SK-N-SH treated with all-trans-retinoic acid at 6 μM for 48 hours (cell line): ENCODE data around the gene SUSD3.

Source experiments
- ATAC-seq: fragments of 200-7000 bp; cut with Tn5 transposase; 3 replicates; pipeline ENCODE4 v1.9.1; 2020; ENCODE audit warnings: mild to moderate bottlenecking, moderate library complexity
- ARNTL ChIP-seq: fragments of 450-650 bp; formaldehyde crosslinking; IDR thresholded peaks from 2 replicates; pipeline ENCODE4 v1.5.0; 2020; ENCODE audit warnings: low read depth, mild to moderate bottlenecking, moderate library complexity, borderline replicate concordance
- BACH2 ChIP-seq: fragments of 250-450 bp; sonication (Bioruptor Pico); IDR thresholded peaks from 2 replicates; pipeline ENCODE4 v1.9.0; 2021; ENCODE audit warnings: mild to moderate bottlenecking, borderline replicate concordance
- CREB5 ChIP-seq: fragments of 250-450 bp; sonication (Bioruptor Pico); IDR thresholded peaks from 2 replicates; pipeline ENCODE4 v1.5.1; 2020; ENCODE audit warnings: low read depth, mild to moderate bottlenecking, moderate library complexity
- CSDC2 ChIP-seq: fragments of 250-450 bp; sonication (Bioruptor Pico); IDR thresholded peaks from 2 replicates; pipeline ENCODE4 v1.5.0; 2020; ENCODE audit warnings: mild to moderate bottlenecking, moderate library complexity
- CSRNP3 ChIP-seq: fragments of 250-450 bp; sonication (Bioruptor Pico); IDR thresholded peaks from 2 replicates; pipeline ENCODE4 v1.5.1; 2021; ENCODE audit warnings: mild to moderate bottlenecking, moderate library complexity
- ESRRG ChIP-seq: fragments of 250-450 bp; sonication (Bioruptor Pico); IDR thresholded peaks from 2 replicates; pipeline ENCODE4 v1.6.1; 2021; ENCODE audit warnings: mild to moderate bottlenecking
- GLIS3 ChIP-seq: fragments of 250-450 bp; sonication (Bioruptor Pico); IDR thresholded peaks from 2 replicates; pipeline ENCODE4 v1.5.0; 2020; ENCODE audit warnings: mild to moderate bottlenecking, moderate library complexity
- ISL1 ChIP-seq: fragments of 250-450 bp; sonication (Bioruptor Pico); IDR thresholded peaks from 2 replicates; pipeline ENCODE4 v2.1.2; 2022; ENCODE audit warnings: mild to moderate bottlenecking, moderate library complexity
- OSR1 ChIP-seq: fragments of 250-450 bp; sonication (Bioruptor Pico); IDR thresholded peaks from 2 replicates; pipeline ENCODE4 v1.8.0; 2022; ENCODE audit warnings: moderate library complexity, mild to moderate bottlenecking, inconsistent platforms
- PATZ1 ChIP-seq: fragments of 250-450 bp; sonication (Bioruptor Pico); IDR thresholded peaks from 2 replicates; pipeline ENCODE4 v1.8.0; 2020; ENCODE audit warnings: mild to moderate bottlenecking, moderate library complexity, borderline replicate concordance
- PPARA ChIP-seq: fragments of 250-450 bp; sonication (Bioruptor Pico); IDR thresholded peaks from 2 replicates; pipeline ENCODE4 v1.5.0; 2020; ENCODE audit warnings: mild to moderate bottlenecking, borderline replicate concordance
- RARB ChIP-seq: fragments of 250-450 bp; sonication (Bioruptor Pico); IDR thresholded peaks from 2 replicates; pipeline ENCODE4 v1.8.0; 2021; ENCODE audit warnings: mild to moderate bottlenecking, moderate library complexity
- SNAI2 ChIP-seq: fragments of 250-450 bp; sonication (Bioruptor Pico); IDR thresholded peaks from 2 replicates; pipeline ENCODE4 v1.5.0; 2020; ENCODE audit warnings: mild to moderate bottlenecking, moderate library complexity
- TCF4 ChIP-seq: fragments of 250-450 bp; sonication (Bioruptor Pico); IDR thresholded peaks from 2 replicates; pipeline ENCODE4 v1.8.0; 2021; ENCODE audit warnings: mild to moderate bottlenecking, moderate library complexity, borderline replicate concordance
- TOX ChIP-seq: fragments of 250-450 bp; sonication (Bioruptor Pico); IDR thresholded peaks from 2 replicates; pipeline ENCODE4 v1.8.0; 2021; ENCODE audit warnings: mild to moderate bottlenecking, moderate library complexity, borderline replicate concordance
- TSHZ2 ChIP-seq: fragments of 250-450 bp; sonication (Bioruptor Pico); IDR thresholded peaks from 2 replicates; pipeline ENCODE4 v1.5.0; 2020; ENCODE audit warnings: mild to moderate bottlenecking, moderate library complexity
- ZC3H10 ChIP-seq: fragments of 250-450 bp; sonication (Bioruptor Pico); IDR thresholded peaks from 2 replicates; pipeline ENCODE4 v1.5.1; 2021; ENCODE audit warnings: mild to moderate bottlenecking, moderate library complexity
- ZFP3 ChIP-seq: fragments of 250-450 bp; sonication (Bioruptor Pico); IDR thresholded peaks from 2 replicates; pipeline ENCODE4 v1.5.0; 2020; ENCODE audit warnings: mild to moderate bottlenecking, moderate library complexity
- ZFP30 ChIP-seq: fragments of 450-650 bp; formaldehyde crosslinking; IDR thresholded peaks from 2 replicates; pipeline ENCODE4 v1.5.0; 2022; ENCODE audit warnings: mild to moderate bottlenecking, moderate library complexity
- ZNF565 ChIP-seq: fragments of 450-650 bp; formaldehyde crosslinking; conservative IDR thresholded peaks from 2 replicates; pipeline ENCODE4 v1.5.0; 2020; ENCODE audit warnings: low read depth, mild to moderate bottlenecking, moderate library complexity
- ZNF70 ChIP-seq: fragments of 450-650 bp; formaldehyde crosslinking; IDR thresholded peaks from 2 replicates; pipeline ENCODE4 v1.5.0; 2020; ENCODE audit warnings: mild to moderate bottlenecking, moderate library complexity
- ZNF8 ChIP-seq: fragments of 450-650 bp; formaldehyde crosslinking; IDR thresholded peaks from 2 replicates; pipeline ENCODE4 v1.5.0; 2020; ENCODE audit warnings: mild to moderate bottlenecking, moderate library complexity

Gene SUSD3

GRCh38 chr9:93041108-93041802, 17.2 kb upstream of the SUSD3 start:
- no peak for ATAC-seq

GRCh38 chr9:93043122-93043521, 15.4 kb upstream of the SUSD3 start:
- no peak for TF ChIP-seq PATZ1 (CRISPR knock-in tag)

More at GRCh38 chr9:93041108-93041802, 17.2 kb upstream of the SUSD3 start:
- TF ChIP-seq TSHZ2 (no peak), SNAI2 (CRISPR knock-in tag) (no peak), RARB (CRISPR knock-in tag) (no peak), ZC3H10 (CRISPR knock-in tag) (no peak), PATZ1 (CRISPR knock-in tag) (no peak), CSDC2 (no peak), TCF4 (CRISPR knock-in tag) (no peak), CSRNP3 (CRISPR knock-in tag) (no peak), ESRRG (CRISPR knock-in tag) (no peak), ZFP30 (no peak), TOX (CRISPR knock-in tag) (no peak), ZNF70 (CRISPR knock-in tag) (no peak), ZFP3 (no peak), BACH2 (CRISPR knock-in tag) (no peak), ZNF8 (CRISPR knock-in tag) (no peak), ISL1 (CRISPR knock-in tag) (no peak), PPARA (CRISPR knock-in tag) (no peak), GLIS3 (CRISPR knock-in tag) (no peak)
- TF ChIP-seq, all 23 proteins: peak for 0

GRCh38 chr9:93045521-93045920, 13.0 kb upstream of the SUSD3 start:
- ATAC-seq = no peak
- TF ChIP-seq ZFP3 = no peak
- no peak for TF ChIP-seq RARB (CRISPR knock-in tag)
- TF ChIP-seq ISL1 (CRISPR knock-in tag) = no peak
- no peak for TF ChIP-seq ZFP30
- no peak for TF ChIP-seq CREB5 (CRISPR knock-in tag)
- TF ChIP-seq BACH2 (CRISPR knock-in tag) = no peak
- TF ChIP-seq TSHZ2 = no peak
- no peak for TF ChIP-seq ZC3H10 (CRISPR knock-in tag)
- TF ChIP-seq ZNF70 (CRISPR knock-in tag) = no peak
- TF ChIP-seq PPARA (CRISPR knock-in tag) = no peak
- no peak for TF ChIP-seq ARNTL (CRISPR knock-in tag)
- no peak for TF ChIP-seq TOX (CRISPR knock-in tag)
- TF ChIP-seq CSRNP3 (CRISPR knock-in tag) = no peak
- TF ChIP-seq ZNF8 (CRISPR knock-in tag) = no peak
- no peak for TF ChIP-seq OSR1 (CRISPR knock-in tag)
- TF ChIP-seq ZNF565 (CRISPR knock-in tag) = no peak
- no peak for TF ChIP-seq GLIS3 (CRISPR knock-in tag)
- TF ChIP-seq SNAI2 (CRISPR knock-in tag) = no peak
- TF ChIP-seq CSDC2 = no peak

More at GRCh38 chr9:93043122-93043521, 15.4 kb upstream of the SUSD3 start:
- ATAC-seq = no peak
